SH-SY5Y (cell line): Measurements from ENCODE around the gene IFIT2.

Experiments
- GATA2 ChIP-seq: IDR thresholded peaks from 2 replicates; pipeline ENCODE4 v1.6.1; 2011; ENCODE audit warnings: mild to moderate bottlenecking, low read depth, low read length
- GATA3 ChIP-seq: IDR thresholded peaks from 2 replicates; pipeline ENCODE4 v1.6.1; 2011; ENCODE audit warnings: low read depth, mild to moderate bottlenecking, low read length, moderate library complexity

GRCh38 chr10:89273680-89274079 is 28.2 kb upstream of the IFIT2 start:
- no peak for TF ChIP-seq GATA2
- no peak for TF ChIP-seq GATA3
